MM.1S (cell line): ENCODE results near the gene FBH1.
"Not testable (repeated sequence)": the region's sequence is repeated elsewhere in the genome, so short reads cannot be mapped to it uniquely, and the experiment has no call there.

Experiments used
- DNase-seq: peaks from one replicate; pipeline ENCODE4 v3.0.0-alpha.2; 2015
- H2AFZ ChIP-seq: fragments of 300-600 bp; sonication (generic); 2 replicates; pipeline ENCODE4 v1.6.0; 2016; ENCODE audit warnings: antibody characterized with exemption, low read length
- H3F3A ChIP-seq: fragments of 300-600 bp; sonication (generic); 2 replicates; pipeline ENCODE4 v1.6.1; 2016; ENCODE audit warnings: mild to moderate bottlenecking, antibody characterized with exemption, low read length, moderate library complexity, mixed read lengths; ENCODE audit not compliant: insufficient read depth
- H3K27ac ChIP-seq: fragments of 300-600 bp; sonication (generic); 2 replicates; pipeline ENCODE4 v1.5.1; 2016; ENCODE audit warnings: mild to moderate bottlenecking, low read length
- H3K27me3 ChIP-seq: fragments of 300-600 bp; sonication (generic); replicated peaks from 2 replicates; pipeline ENCODE4 v1.6.0; 2016; ENCODE audit warnings: low read length; ENCODE audit not compliant: insufficient read depth
- H3K36me3 ChIP-seq: fragments of 300-600 bp; sonication (generic); replicated peaks from 2 replicates; pipeline ENCODE4 v1.6.1; 2016; ENCODE audit warnings: mild to moderate bottlenecking, low read length, mixed read lengths; ENCODE audit not compliant: insufficient read depth
- H3K4me1 ChIP-seq: fragments of 300-600 bp; sonication (generic); 2 replicates; pipeline ENCODE4 v1.6.1; 2016; ENCODE audit warnings: low read length, mixed read lengths
- H3K4me2 ChIP-seq: fragments of 300-600 bp; sonication (generic); 2 replicates; pipeline ENCODE4 v1.6.0; 2016; ENCODE audit warnings: low read depth, low read length
- H3K4me3 ChIP-seq: fragments of 300-600 bp; sonication (generic); 2 replicates; pipeline ENCODE4 v1.5.1; 2016; ENCODE audit warnings: low read length, mixed read lengths
- H3K79me2 ChIP-seq: fragments of 300-600 bp; sonication (generic); 2 replicates; pipeline ENCODE4 v1.6.1; 2016; ENCODE audit warnings: mixed run types, low read length, mixed read lengths
- H3K9ac ChIP-seq: fragments of 300-600 bp; sonication (generic); 2 replicates; pipeline ENCODE4 v1.6.1; 2016; ENCODE audit warnings: low read length, mixed read lengths
- H3K9me2 ChIP-seq: fragments of 300-600 bp; sonication (generic); replicated peaks from 2 replicates; pipeline ENCODE4 v1.6.1; 2016; ENCODE audit warnings: mild to moderate bottlenecking, low read length, mixed read lengths; ENCODE audit not compliant: insufficient read depth
- H3K9me3 ChIP-seq: fragments of 300-600 bp; sonication (generic); replicated peaks from 2 replicates; pipeline ENCODE4 v1.6.1; 2016; ENCODE audit warnings: mild to moderate bottlenecking, low read length, mixed read lengths; ENCODE audit not compliant: insufficient read depth
- H4K20me1 ChIP-seq: fragments of 300-600 bp; sonication (generic); 2 replicates; pipeline ENCODE4 v1.6.1; 2016; ENCODE audit warnings: mild to moderate bottlenecking, low read length, moderate library complexity, mixed read lengths; ENCODE audit not compliant: insufficient read depth
- EZH2 ChIP-seq: fragments of 300-600 bp; sonication (generic); optimal IDR thresholded peaks from 2 replicates; pipeline ENCODE3; 2017; ENCODE audit warnings: low read depth, mild to moderate bottlenecking, antibody characterized with exemption, low read length, mixed read lengths
- EZH2phosphoT487 ChIP-seq: fragments of 300-600 bp; sonication (generic); IDR thresholded peaks from 2 replicates; pipeline ENCODE4 v1.6.1; 2018; ENCODE audit warnings: antibody characterized with exemption, low read length
- TF ChIP-seq, protein P1 (sequence below): fragments of 300-600 bp; sonication (generic); IDR thresholded peaks from 2 replicates; pipeline ENCODE4 v1.5.1; 2016; ENCODE audit warnings: antibody characterized with exemption, low read length, mixed read lengths

The FBH1 gene

DNA sequence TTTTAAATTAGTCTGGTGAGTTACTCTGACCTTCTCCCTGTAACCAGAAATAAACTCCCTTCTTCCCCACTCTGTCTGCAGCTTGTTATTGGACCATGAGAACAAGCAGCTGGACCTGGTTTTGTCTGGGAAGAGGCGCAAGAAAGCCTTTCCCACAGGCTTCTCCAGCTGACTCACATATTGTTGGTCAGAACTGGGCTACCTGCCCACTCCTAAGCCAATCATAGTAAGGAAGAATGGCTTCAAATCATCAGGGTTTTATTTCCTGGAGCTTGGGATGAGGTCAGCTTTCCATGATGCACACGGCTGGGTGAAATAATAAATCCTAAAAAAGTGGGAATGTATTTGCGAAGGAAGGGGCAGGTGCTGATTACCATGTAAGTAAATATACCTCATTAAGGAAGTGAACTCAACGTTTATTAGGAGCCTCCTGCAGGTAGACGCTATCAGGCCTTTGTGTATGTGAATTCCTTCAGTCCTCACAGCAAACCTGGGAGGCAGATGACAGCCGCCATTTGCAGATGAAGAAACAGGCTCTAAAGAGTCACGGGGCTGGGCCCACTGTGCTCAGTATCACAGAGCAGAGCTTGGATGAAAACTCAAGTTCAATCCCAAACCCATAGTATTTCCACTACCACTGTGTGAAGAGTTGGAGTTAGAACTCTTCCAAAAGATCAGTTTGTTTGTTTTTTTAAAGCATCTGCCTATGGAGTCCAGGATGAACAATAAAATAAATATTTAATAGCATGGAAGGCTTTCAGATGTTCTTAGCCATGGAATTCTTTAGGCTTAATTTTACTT, 54.5 kb downstream of the FBH1 start:
- Histone ChIP-seq H4K20me1 (no peaks in the 10 kb centered on the region), H3K4me3 (no peak overlapping the region), H3K36me3 (no peaks in the 10 kb centered on the region), H3K9ac (no peak overlapping the region), H3K9me3 (no peaks in the 10 kb centered on the region), H3K4me1 (no peaks in the 10 kb centered on the region), H3K4me2 (no peak overlapping the region), H2AFZ (no peak overlapping the region), H3K9me2 (no peaks in the 10 kb centered on the region), H3K27ac (no peak overlapping the region), H3K79me2 (no peaks in the 10 kb centered on the region), H3F3A (0 out of 2 replicates have a peak, but pooled peaks cover 7% of the 10 kb centered on the region), H3K27me3 (no peaks in the 10 kb centered on the region)
- DNase-seq, result no peak
- TF ChIP-seq EZH2 (no peak), EZH2phosphoT487 (no peak)
- TF ChIP-seq, protein P1, sequence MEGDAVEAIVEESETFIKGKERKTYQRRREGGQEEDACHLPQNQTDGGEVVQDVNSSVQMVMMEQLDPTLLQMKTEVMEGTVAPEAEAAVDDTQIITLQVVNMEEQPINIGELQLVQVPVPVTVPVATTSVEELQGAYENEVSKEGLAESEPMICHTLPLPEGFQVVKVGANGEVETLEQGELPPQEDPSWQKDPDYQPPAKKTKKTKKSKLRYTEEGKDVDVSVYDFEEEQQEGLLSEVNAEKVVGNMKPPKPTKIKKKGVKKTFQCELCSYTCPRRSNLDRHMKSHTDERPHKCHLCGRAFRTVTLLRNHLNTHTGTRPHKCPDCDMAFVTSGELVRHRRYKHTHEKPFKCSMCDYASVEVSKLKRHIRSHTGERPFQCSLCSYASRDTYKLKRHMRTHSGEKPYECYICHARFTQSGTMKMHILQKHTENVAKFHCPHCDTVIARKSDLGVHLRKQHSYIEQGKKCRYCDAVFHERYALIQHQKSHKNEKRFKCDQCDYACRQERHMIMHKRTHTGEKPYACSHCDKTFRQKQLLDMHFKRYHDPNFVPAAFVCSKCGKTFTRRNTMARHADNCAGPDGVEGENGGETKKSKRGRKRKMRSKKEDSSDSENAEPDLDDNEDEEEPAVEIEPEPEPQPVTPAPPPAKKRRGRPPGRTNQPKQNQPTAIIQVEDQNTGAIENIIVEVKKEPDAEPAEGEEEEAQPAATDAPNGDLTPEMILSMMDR, result no peak

- TF ChIP-seq, protein P1, result no peak
- TF ChIP-seq EZH2phosphoT487, result no peak
- TF ChIP-seq EZH2, result no peak
- Histone ChIP-seq H3K36me3 (no peaks in the 10 kb centered on the region), H2AFZ (no peak overlapping the region), H3K9ac (no peak overlapping the region), H3K9me3 (no peaks in the 10 kb centered on the region), H3K27me3 (no peaks in the 10 kb centered on the region), H3K9me2 (no peaks in the 10 kb centered on the region), H3K4me1 (no peaks in the 10 kb centered on the region), H4K20me1 (no peaks in the 10 kb centered on the region), H3K27ac (no peak overlapping the region), H3F3A (0 out of 2 replicates have a peak, but pooled peaks cover 7% of the 10 kb centered on the region), H3K79me2 (no peaks in the 10 kb centered on the region), H3K4me3 (no peak overlapping the region), H3K4me2 (no peak overlapping the region)
- no peak for DNase-seq
Measured at GRCh38 chr10:5945190-5945509, 55.1 kb downstream of the FBH1 start.

DNA sequence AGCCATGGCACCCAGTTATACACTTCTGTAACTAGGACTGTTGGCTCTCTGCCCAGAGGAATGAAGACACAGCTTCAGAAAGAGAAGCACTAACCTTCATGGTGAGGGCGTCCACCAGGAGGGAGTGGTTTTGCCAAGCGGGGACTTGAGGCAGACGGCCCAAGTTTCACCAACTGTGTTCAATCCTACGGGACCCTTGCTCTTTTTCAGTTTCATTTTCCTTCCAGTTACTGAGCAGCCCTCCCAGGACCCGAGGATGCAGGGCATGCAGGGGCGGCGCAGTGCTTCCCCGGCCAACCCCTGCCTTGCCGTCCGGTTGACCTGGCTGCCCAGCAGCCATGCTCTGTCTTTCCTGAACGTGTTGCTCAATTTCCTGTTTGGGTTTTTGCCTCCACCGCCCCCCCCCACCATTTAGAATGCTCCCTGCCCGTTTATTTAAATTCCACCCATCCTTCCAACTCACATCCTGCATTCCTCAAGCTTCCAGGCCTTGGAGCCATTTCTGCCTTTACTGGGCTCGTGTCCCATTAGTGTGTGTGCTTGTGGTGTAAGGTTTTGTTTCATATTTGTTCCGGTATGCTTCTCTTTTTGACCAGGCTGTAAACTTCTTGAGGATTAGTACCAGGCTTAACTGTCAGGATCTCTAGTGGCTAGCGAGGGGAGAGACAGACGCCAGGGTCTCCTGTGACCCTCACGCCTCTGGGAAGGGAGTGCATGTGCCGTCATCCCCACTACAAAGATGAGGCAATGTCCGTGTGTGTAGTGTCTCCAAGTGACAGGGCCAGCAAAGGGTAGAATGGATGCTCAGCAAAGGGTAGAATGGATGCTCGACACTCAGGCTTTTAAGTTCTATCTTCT, 55.7 kb downstream of the FBH1 start:
- no peak overlapping the region for H3K27ac ChIP-seq
- no peaks in the 10 kb centered on the region for H3K9me2 ChIP-seq
- no peaks in the 10 kb centered on the region for H3K36me3 ChIP-seq
- H3K9ac ChIP-seq, result no peak overlapping the region
- H4K20me1 ChIP-seq, result no peaks in the 10 kb centered on the region
- H3K9me3 ChIP-seq, result no peaks in the 10 kb centered on the region
- H3K4me1 ChIP-seq, result no peaks in the 10 kb centered on the region
- H3K79me2 ChIP-seq, result no peaks in the 10 kb centered on the region
- no peak overlapping the region for H3K4me3 ChIP-seq
- H2AFZ ChIP-seq, result no peak overlapping the region
- H3K4me2 ChIP-seq, result no peak overlapping the region
- no peak for DNase-seq
- 0 out of 2 replicates have a peak, but pooled peaks cover 2% of the 10 kb centered on the region for H3F3A ChIP-seq
- H3K27me3 ChIP-seq, result no peaks in the 10 kb centered on the region
- TF ChIP-seq EZH2phosphoT487, result no peak
- no peak for TF ChIP-seq EZH2
- TF ChIP-seq, protein P1, result no peak

- not testable (repeated sequence) for H3F3A ChIP-seq, H3K79me2 ChIP-seq, H4K20me1 ChIP-seq, H3K4me1 ChIP-seq, H3K4me3 ChIP-seq, DNase-seq, H3K27ac ChIP-seq, H3K4me2 ChIP-seq, H3K9me2 ChIP-seq, H3K9ac ChIP-seq, H2AFZ ChIP-seq, H3K27me3 ChIP-seq, H3K36me3 ChIP-seq, H3K9me3 ChIP-seq
Measured at GRCh38 chr10:5946419-5946775, 56.4 kb downstream of the FBH1 start.
